A549 (cell line): ENCODE data around the gene KCNG1. TPM values are rescaled to one million over a fixed set of nuclear protein-coding genes. Genes with fewer than 3 reads are reported as not detected.

Source experiments
- ATAC-seq, 2 experiments: fragments of 200-7000 bp in 1 of 2; fragments of >200 bp in 1 of 2; cut with Nextera tagmentation in 1 of 2; cut with Tn5 transposase in 1 of 2; 3 replicates each; pipeline versions ENCODE4 v1.8.0 to v1.9.1; 2018 to 2020; ENCODE audit warnings: mild to moderate bottlenecking in 1 of 2, moderate library complexity in 1 of 2
- CTCF ChIA-PET: fragments of 300-600 bp; sonication (Branson Sonifier 250); formaldehyde crosslinking; extraction: SDS; loops from one replicate; lab custom pipeline; 2021; ENCODE audit warnings: antibody characterized with exemption, inconsistent platforms; lab: Yijun Ruan, JAX
- POLR2A ChIA-PET: fragments of 350-600 bp; formaldehyde crosslinking; extraction: SDS; loops from one replicate; lab custom pipeline; 2021; ENCODE audit warnings: antibody characterized with exemption, inconsistent platforms; lab: Yijun Ruan, JAX
- DNase-seq, 2 experiments: peaks; one replicate each; pipeline versions ENCODE4 v3.0.0 to v3.0.0-alpha.2; 2011 to 2016; ENCODE audit warnings: low read depth in 1 of 2, low spot score in 1 of 2
- FAIRE-seq: peaks from 2 replicates; lab custom pipeline; 2011; peaks lifted over from hg19 to GRCh38; lab: Jason Lieb, UNC
- H3K27ac ChIP-seq, 2 experiments: fragments of >200 bp; sonication (Bioruptor Twin); formaldehyde crosslinking; 3 replicates each; pipeline ENCODE4 v1.5.1; 2016 to 2017
- H3K4me1 ChIP-seq: fragments of >200 bp; sonication (Bioruptor Twin); formaldehyde crosslinking; 3 replicates; pipeline ENCODE4 v1.6.1; 2016
- H3K4me2 ChIP-seq: fragments of >200 bp; sonication (Bioruptor Twin); formaldehyde crosslinking; 3 replicates; pipeline ENCODE4 v1.6.1; 2016
- H3K4me3 ChIP-seq: fragments of >200 bp; sonication (Bioruptor Twin); formaldehyde crosslinking; 3 replicates; pipeline ENCODE4 v1.5.1; 2016
- H3K9me3 ChIP-seq: fragments of >200 bp; sonication (Bioruptor Twin); formaldehyde crosslinking; 3 replicates; pipeline ENCODE4 v1.6.1; 2016
- CBX8 ChIP-seq: fragments of 200-600 bp; sonication (generic); IDR thresholded peaks from 2 replicates; pipeline ENCODE4 v1.6.1; 2016
- CHD2 ChIP-seq: fragments of 150-350 bp; IDR thresholded peaks from 2 replicates; pipeline ENCODE4 v1.6.1; 2014; ENCODE audit warnings: low read length; ENCODE audit not compliant: partially characterized antibody
- EP300 ChIP-seq, 2 experiments: fragments of >200 bp; sonication (Bioruptor Twin); formaldehyde crosslinking; IDR thresholded peaks; 2 replicates in 1 of 2; 3 replicates in 1 of 2; pipeline ENCODE4 v1.6.1; 2016 to 2017
- FOSB ChIP-seq: fragments of 250-450 bp; sonication (Bioruptor Pico); IDR thresholded peaks from 2 replicates; pipeline ENCODE4 v1.5.0; 2020; ENCODE audit warnings: mild to moderate bottlenecking, moderate library complexity
- FOXS1 ChIP-seq: fragments of 250-450 bp; sonication (Bioruptor Pico); IDR thresholded peaks from 2 replicates; pipeline ENCODE4 v1.5.0; 2020; ENCODE audit warnings: mild to moderate bottlenecking, moderate library complexity
- HOXA7 ChIP-seq: fragments of 250-450 bp; sonication (Bioruptor Pico); IDR thresholded peaks from 2 replicates; pipeline ENCODE4 v1.5.0; 2020; ENCODE audit warnings: mild to moderate bottlenecking, moderate library complexity
- HOXB13 ChIP-seq: fragments of 250-450 bp; sonication (Bioruptor Pico); IDR thresholded peaks from 2 replicates; pipeline ENCODE4 v1.5.0; 2020; ENCODE audit warnings: low read depth, mild to moderate bottlenecking, moderate library complexity
- MAZ ChIP-seq: fragments of 150-350 bp; IDR thresholded peaks from 2 replicates; pipeline ENCODE4 v1.6.1; 2014; ENCODE audit warnings: antibody characterized with exemption, low read depth, low read length, borderline replicate concordance
- MYC ChIP-seq: IDR thresholded peaks from 2 replicates; pipeline ENCODE4 v1.6.1; 2012; ENCODE audit warnings: mild to moderate bottlenecking, inconsistent platforms, low read length, improper control_type of control experiment, borderline replicate concordance
- PHF8 ChIP-seq: fragments of 200-600 bp; sonication (generic); IDR thresholded peaks from 2 replicates; pipeline ENCODE4 v1.6.1; 2016; ENCODE audit warnings: low read depth, mild to moderate bottlenecking, antibody characterized with exemption, moderate library complexity, borderline replicate concordance
- RNF2 ChIP-seq: fragments of 200-600 bp; sonication (generic); IDR thresholded peaks from 2 replicates; pipeline ENCODE4 v1.6.1; 2016; ENCODE audit warnings: low read depth, mild to moderate bottlenecking, antibody characterized with exemption, moderate library complexity, borderline replicate concordance
- TFCP2L1 ChIP-seq: fragments of 250-450 bp; sonication (Bioruptor Pico); IDR thresholded peaks from 2 replicates; pipeline ENCODE4 v1.5.0; 2021; ENCODE audit warnings: mild to moderate bottlenecking
- ZC3H11A ChIP-seq: fragments of 450-650 bp; IDR thresholded peaks from 2 replicates; pipeline ENCODE4 v1.6.1; 2014; ENCODE audit warnings: antibody characterized with exemption, mild to moderate bottlenecking
- ZFP36 ChIP-seq: fragments of 450-650 bp; IDR thresholded peaks from 2 replicates; pipeline ENCODE4 v1.6.1; 2014; ENCODE audit warnings: borderline replicate concordance; ENCODE audit not compliant: partially characterized antibody
- ZNF302 ChIP-seq: fragments of 250-450 bp; sonication (Bioruptor Pico); IDR thresholded peaks from 2 replicates; pipeline ENCODE4 v1.9.0; 2021; ENCODE audit warnings: inconsistent platforms, mild to moderate bottlenecking, moderate library complexity
- WGBS: methylation state at CpG from one replicate; pipeline ENCODE4 v1.1.6; 2017; ENCODE audit errors: missing lambda C conversion rate; 5-methylcytosine and 5-hydroxymethylcytosine counted together
- polyA plus RNA-seq, 4 experiments: library from polyadenylated mRNA; depleted of rRNA in 3 of 4; stranded (reverse); fragments of >200 nt; fragmentation: RNase III in 1 of 4; extraction: RNeasy Plus Mini Kit Qiagen cat#74134 plus additional on column Dnase treatment in 1 of 4; gene quantifications; 2 replicates in 3 of 4; 3 replicates in 1 of 4; pipeline ENCODE4 v1.2.3, GENCODE V29; 2011 to 2017
- TF ChIP-seq, protein P1 (sequence below): fragments of 450-650 bp; IDR thresholded peaks from 2 replicates; pipeline ENCODE4 v1.6.1; 2014; ENCODE audit warnings: antibody characterized with exemption
- TF ChIP-seq, protein P2 (sequence below): IDR thresholded peaks from 2 replicates; pipeline ENCODE4 v1.6.1; 2012
- TF ChIP-seq, protein P3 (sequence below): fragments of >200 bp; sonication (Bioruptor Twin); formaldehyde crosslinking; IDR thresholded peaks from 2 replicates; pipeline ENCODE4 v1.6.1; 2016

KCNG1 gene
- polyA plus RNA-seq, 2 of the 4 experiments (the other 2 are of a cell fraction): 8.5 to 12.3 TPM

DNA sequence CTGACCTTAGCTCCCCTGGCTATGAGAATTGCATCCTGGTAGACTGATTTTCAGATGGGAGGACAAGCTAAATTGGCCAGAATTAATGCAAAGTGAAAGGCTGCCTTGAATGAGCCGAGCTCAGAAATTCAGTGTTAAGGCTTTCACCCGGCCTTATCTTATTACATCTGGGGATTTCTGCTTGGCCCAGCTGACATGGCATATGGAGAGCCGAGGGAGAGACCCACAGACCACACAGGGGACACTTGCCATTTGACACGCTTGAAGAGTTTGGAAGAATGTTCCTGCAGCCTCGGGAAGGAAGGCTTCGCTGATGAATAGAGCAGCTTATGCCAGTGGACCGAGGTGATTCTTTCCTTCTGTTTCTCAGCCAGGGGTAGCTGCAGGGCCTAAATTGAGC, 55.3 kb downstream of the KCNG1 start:
- DNase-seq (no peak), FAIRE-seq (no peak)
- H3K4me3 ChIP-seq: no peak overlapping the region

DNA sequence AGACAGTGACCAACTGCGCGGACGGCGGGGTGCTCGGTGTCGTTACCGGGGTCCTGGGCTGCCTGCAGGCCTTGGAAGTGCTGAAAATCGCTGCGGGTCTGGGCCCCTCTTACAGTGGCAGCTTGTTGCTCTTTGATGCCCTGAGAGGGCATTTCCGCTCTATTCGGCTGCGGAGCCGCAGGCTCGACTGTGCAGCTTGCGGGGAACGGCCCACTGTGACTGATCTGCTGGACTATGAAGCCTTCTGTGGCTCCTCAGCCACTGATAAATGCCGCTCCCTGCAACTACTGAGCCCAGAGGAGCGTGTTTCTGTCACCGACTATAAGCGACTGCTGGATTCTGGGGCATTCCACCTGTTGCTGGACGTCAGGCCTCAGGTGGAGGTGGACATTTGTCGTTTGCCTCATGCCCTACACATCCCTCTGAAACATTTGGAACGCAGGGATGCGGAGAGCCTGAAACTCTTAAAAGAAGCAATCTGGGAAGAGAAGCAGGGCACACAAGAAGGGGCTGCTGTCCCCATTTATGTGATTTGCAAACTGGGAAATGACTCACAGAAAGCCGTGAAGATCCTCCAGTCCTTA, 63.3 kb downstream of the KCNG1 start:
- ChIA-PET POLR2A (interaction anchor here (1.0 kb wide), 1 partner anchor 22 kb away, joined by 4 read pairs; no protein-coding TSS in a partner anchor), CTCF (interaction anchor here (1.0 to 2.3 kb wide), 3 partner anchors 125 to 347 kb away, joined by 3 to 10 read pairs (median 3); partner anchors contain the start of gene BCAS4)
- Histone ChIP-seq H3K4me1 (peaks cover 17% of the 10 kb centered on the region), H3K27ac (peak overlapping the region in 1 of 2 experiments; percentile 89; a peak in 3 of 6 replicates), H3K9me3 (peaks cover 14% of the 10 kb centered on the region), H3K4me2 (peak overlapping the region; percentile 77), H3K4me3 (peak overlapping the region; percentile 85)
- ATAC-seq: no peak
- WGBS: 89% methylated on average over 11 of the region's 25 CpGs
- DNase-seq: no peak
- no peak for FAIRE-seq
- no peak for TF ChIP-seq CHD2
- no peak for TF ChIP-seq PHF8
- no peak for TF ChIP-seq RNF2
- TF ChIP-seq, protein P1, sequence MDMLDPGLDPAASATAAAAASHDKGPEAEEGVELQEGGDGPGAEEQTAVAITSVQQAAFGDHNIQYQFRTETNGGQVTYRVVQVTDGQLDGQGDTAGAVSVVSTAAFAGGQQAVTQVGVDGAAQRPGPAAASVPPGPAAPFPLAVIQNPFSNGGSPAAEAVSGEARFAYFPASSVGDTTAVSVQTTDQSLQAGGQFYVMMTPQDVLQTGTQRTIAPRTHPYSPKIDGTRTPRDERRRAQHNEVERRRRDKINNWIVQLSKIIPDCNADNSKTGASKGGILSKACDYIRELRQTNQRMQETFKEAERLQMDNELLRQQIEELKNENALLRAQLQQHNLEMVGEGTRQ: no peak
- TF ChIP-seq CBX8: no peak
- TF ChIP-seq, protein P2, sequence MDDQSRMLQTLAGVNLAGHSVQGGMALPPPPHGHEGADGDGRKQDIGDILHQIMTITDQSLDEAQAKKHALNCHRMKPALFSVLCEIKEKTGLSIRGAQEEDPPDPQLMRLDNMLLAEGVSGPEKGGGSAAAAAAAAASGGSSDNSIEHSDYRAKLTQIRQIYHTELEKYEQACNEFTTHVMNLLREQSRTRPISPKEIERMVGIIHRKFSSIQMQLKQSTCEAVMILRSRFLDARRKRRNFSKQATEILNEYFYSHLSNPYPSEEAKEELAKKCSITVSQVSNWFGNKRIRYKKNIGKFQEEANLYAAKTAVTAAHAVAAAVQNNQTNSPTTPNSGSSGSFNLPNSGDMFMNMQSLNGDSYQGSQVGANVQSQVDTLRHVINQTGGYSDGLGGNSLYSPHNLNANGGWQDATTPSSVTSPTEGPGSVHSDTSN: no peak
- TF ChIP-seq MAZ: no peak
- TF ChIP-seq ZFP36: no peak
- TF ChIP-seq EP300 (IDR thresholded peaks at IDR 0.05): no peak
- TF ChIP-seq FOXS1 (CRISPR knock-in tag): no peak
- TF ChIP-seq ZNF302 (CRISPR knock-in tag): no peak
- no peak for TF ChIP-seq HOXB13 (CRISPR knock-in tag)
- no peak for TF ChIP-seq FOSB
- TF ChIP-seq, all 56 proteins: peak for 0

More for the DNA sequence above, 55.3 kb downstream of the KCNG1 start:
- WGBS: 48% methylated on average over 7 of the region's 7 CpGs
- no peak for ATAC-seq
- POLR2A ChIA-PET: interaction anchor here (2.6 kb wide), 1 partner anchor 9 kb away, joined by 11 read pairs; the partner anchor contains the start of genes DPM1 and MOCS3
- no peak for TF ChIP-seq HOXA7 (CRISPR knock-in tag)
- TF ChIP-seq, protein P3, sequence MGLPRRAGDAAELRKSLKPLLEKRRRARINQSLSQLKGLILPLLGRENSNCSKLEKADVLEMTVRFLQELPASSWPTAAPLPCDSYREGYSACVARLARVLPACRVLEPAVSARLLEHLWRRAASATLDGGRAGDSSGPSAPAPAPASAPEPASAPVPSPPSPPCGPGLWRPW: no peak
- no peak for TF ChIP-seq ZC3H11A
- no peak for TF ChIP-seq ZFP36
- TF ChIP-seq MYC: no peak
- TF ChIP-seq TFCP2L1 (CRISPR knock-in tag): no peak
- TF ChIP-seq, all 56 proteins: peak for 0
- no peaks in the 10 kb centered on the region for H3K4me1 ChIP-seq
- peaks cover under 1% of the 10 kb centered on the region; the same call in 1 of the 3 replicates for H3K9me3 ChIP-seq
- CTCF ChIA-PET: interaction anchor here (0.7 to 1.9 kb wide), 5 partner anchors 9 to 520 kb away, joined by 3 to 9 read pairs (median 4); partner anchors contain the start of gene MOCS3
- no peak overlapping the region for H3K4me2 ChIP-seq
- H3K27ac ChIP-seq: no peak overlapping the region
